Keratinocyte (primary cell): Measurements from ENCODE around the gene FZD1. TPM values are rescaled to one million over a fixed set of nuclear protein-coding genes. Genes with fewer than 3 reads are reported as not detected.

Experiments
- DNase-seq: peaks from one replicate; pipeline ENCODE4 v3.0.0-alpha.2; 2011; ENCODE audit warnings: low read depth, missing footprints, low spot score
- FAIRE-seq: peaks from 2 replicates; lab custom pipeline; 2011; peaks lifted over from hg19 to GRCh38; lab: Jason Lieb, UNC
- H2AFZ ChIP-seq: 2 replicates; pipeline ENCODE4 v1.6.0; 2012; ENCODE audit warnings: low read length, control low read depth, inconsistent platforms; ENCODE audit not compliant: control insufficient read depth
- H3K27ac ChIP-seq: 2 replicates; pipeline ENCODE4 v1.5.1; 2011; ENCODE audit warnings: low read length; ENCODE audit not compliant: control insufficient read depth, insufficient read depth
- H3K27me3 ChIP-seq: 3 replicates; pipeline ENCODE4 v1.6.0; 2011; ENCODE audit warnings: low read length; ENCODE audit not compliant: control insufficient read depth, insufficient read depth; ENCODE audit errors: extremely low read depth
- H3K36me3 ChIP-seq, 2 experiments: 2 replicates in 1 of 2; 3 replicates in 1 of 2; pipeline ENCODE4 v1.5.1; 2011; ENCODE audit warnings: low read length in 2 of 2, mild to moderate bottlenecking in 1 of 2; ENCODE audit not compliant: control insufficient read depth in 2 of 2, insufficient read depth in 2 of 2; ENCODE audit errors: extremely low read depth in 1 of 2
- H3K4me1 ChIP-seq: 3 replicates; pipeline ENCODE4 v1.5.1; 2011; ENCODE audit warnings: low read length; ENCODE audit not compliant: control insufficient read depth, insufficient read depth; ENCODE audit errors: extremely low read depth
- H3K4me2 ChIP-seq: 3 replicates; pipeline ENCODE4 v1.6.0; 2011; ENCODE audit warnings: low read depth, low read length; ENCODE audit not compliant: control insufficient read depth, insufficient read depth; ENCODE audit errors: extremely low read depth
- H3K4me3 ChIP-seq, 3 experiments: fragments of 200-600 bp in 1 of 3; sonication (generic) in 1 of 3; 2 replicates in 2 of 3; 3 replicates in 1 of 3; pipeline ENCODE4 v1.5.1; 2011 to 2016; ENCODE audit warnings: low read length in 3 of 3, mild to moderate bottlenecking in 3 of 3, control low read depth in 2 of 3, inconsistent platforms in 1 of 3, low read depth in 1 of 3, mixed read lengths in 1 of 3, mixed run types in 1 of 3, moderate library complexity in 1 of 3; ENCODE audit not compliant: control insufficient read depth in 2 of 3, insufficient read depth in 2 of 3; ENCODE audit errors: extremely low read depth in 1 of 3
- H3K79me2 ChIP-seq: 2 replicates; pipeline ENCODE4 v1.6.0; 2012; ENCODE audit warnings: low read length; ENCODE audit not compliant: control insufficient read depth, insufficient read depth
- H3K9ac ChIP-seq: 3 replicates; pipeline ENCODE4 v1.6.0; 2011; ENCODE audit warnings: low read length; ENCODE audit not compliant: control insufficient read depth, insufficient read depth; ENCODE audit errors: extremely low read depth
- H3K9me1 ChIP-seq: 3 replicates; pipeline ENCODE4 v1.6.0; 2011; ENCODE audit warnings: low read length; ENCODE audit not compliant: control insufficient read depth, insufficient read depth; ENCODE audit errors: extremely low read depth
- H3K9me3 ChIP-seq: 2 replicates; pipeline ENCODE4 v1.5.1; 2012; ENCODE audit warnings: low read depth, low read length; ENCODE audit not compliant: control insufficient read depth
- H4K20me1 ChIP-seq: 3 replicates; pipeline ENCODE4 v1.6.0; 2011; ENCODE audit warnings: low read length; ENCODE audit not compliant: control insufficient read depth, insufficient read depth; ENCODE audit errors: extremely low read depth
- CTCF ChIP-seq, 3 experiments: IDR thresholded peaks in 1 of 3; conservative IDR thresholded peaks in 1 of 3; optimal IDR thresholded peaks in 1 of 3; 2 replicates in 2 of 3; 3 replicates in 1 of 3; pipeline versions ENCODE3 to v1.5.1; 2011; ENCODE audit warnings: low read length in 3 of 3, mild to moderate bottlenecking in 3 of 3, moderate library complexity in 2 of 3, control low read depth in 1 of 3, inconsistent platforms in 1 of 3; ENCODE audit not compliant: insufficient read depth in 2 of 3; ENCODE audit errors: extremely low read depth in 1 of 3
- EZH2 ChIP-seq: IDR thresholded peaks from one replicate; pipeline ENCODE4 v1.6.1; 2012; ENCODE audit warnings: inconsistent platforms, mild to moderate bottlenecking, low read length, moderate library complexity
- dilution Hi-C: fragments of 300-500 bp; cut with MboI; formaldehyde crosslinking; loops from one replicate; pipeline ENCODE4 v1.7.0; 2020; ENCODE audit warnings: low sequenced_read_pairs; ENCODE audit not compliant: extremely low pct_ligation_motif_present
- polyA plus RNA-seq, 5 experiments: library from polyadenylated mRNA; depleted of rRNA in 3 of 5; stranded (reverse) in 3 of 5; stranded (forward) in 1 of 5; unstranded in 1 of 5; fragments of >200 nt; gene quantifications; 1 replicate in 1 of 5; 2 replicates in 3 of 5; 3 replicates in 1 of 5; pipeline versions ENCODE4 v1.2.1 to v1.2.3, GENCODE V29; 2011 to 2012; ENCODE audit warnings: missing spikeins in 2 of 5, low read depth in 1 of 5, low replicate concordance in 1 of 5

FZD1 gene
- polyA plus RNA-seq, 1 donor (not counting 4 experiments of a cell fraction or from before 2014, with no cell fraction given): 1.3 TPM

DNA sequence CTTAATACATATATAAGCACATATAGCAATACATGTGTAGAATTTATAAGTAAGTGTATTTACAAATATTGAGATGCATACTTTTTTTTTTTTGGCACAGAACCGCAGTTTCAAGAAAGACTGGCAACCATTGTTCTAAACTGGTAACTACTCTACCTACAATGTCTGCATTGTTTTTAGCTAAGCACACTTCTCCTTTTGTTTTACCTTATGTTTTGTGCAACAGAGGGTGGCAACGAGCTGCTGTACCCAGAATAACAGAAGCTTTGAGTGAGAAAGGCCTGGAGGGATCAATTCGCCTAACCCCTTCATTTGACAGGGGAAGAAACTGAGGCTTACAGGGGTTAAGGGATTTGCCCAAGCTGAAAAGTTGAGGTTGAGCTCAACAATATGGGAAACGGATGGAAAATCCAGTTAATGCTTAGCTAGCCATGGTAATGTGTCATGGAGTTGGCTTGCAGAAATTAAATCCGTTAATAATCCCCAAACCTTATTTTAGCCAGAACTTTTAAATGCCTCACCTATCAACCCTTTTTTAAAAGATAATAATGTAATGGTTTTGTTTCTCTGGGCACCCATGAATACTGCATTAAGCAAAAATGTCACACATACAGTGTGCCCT is 25.5 kb downstream of the FZD1 start:
- Histone ChIP-seq H3K27ac (no peak overlapping the region), H3K4me3 (no peak overlapping the region), H3K9me3 (no peaks in the 10 kb centered on the region), H3K9ac (no peak overlapping the region), H3K9me1 (no peaks in the 10 kb centered on the region), H3K4me1 (no peaks in the 10 kb centered on the region), H2AFZ (no peak overlapping the region), H3K79me2 (no peaks in the 10 kb centered on the region), H3K4me2 (no peak overlapping the region), H3K27me3 (no peaks in the 10 kb centered on the region), H3K36me3 (no peaks in the 10 kb centered on the region), H4K20me1 (no peaks in the 10 kb centered on the region)
- dilution Hi-C loops: no loop called here
- no peak for FAIRE-seq
- no peak for DNase-seq
- TF ChIP-seq EZH2 (no peak), CTCF (optimal IDR thresholded peaks at IDR 0.05 in 1 of 3, IDR thresholded peaks at IDR 0.05 in 1 of 3, conservative IDR thresholded peaks at IDR 0.05 in 1 of 3; ENCODE audit: extremely low read depth in 1 of 3, insufficient read depth in 2 of 3, low read length in 3 of 3) (no peak)

GRCh38 chr7:91291302-91291701 is 27.1 kb downstream of the FZD1 start:
- Histone ChIP-seq H4K20me1 (no peaks in the 10 kb centered on the region), H3K27me3 (no peaks in the 10 kb centered on the region), H3K9me3 (no peaks in the 10 kb centered on the region), H3K4me3 (no peak overlapping the region), H3K9ac (no peak overlapping the region), H3K4me1 (no peaks in the 10 kb centered on the region), H3K4me2 (no peak overlapping the region), H3K27ac (no peak overlapping the region), H3K79me2 (no peaks in the 10 kb centered on the region), H2AFZ (no peak overlapping the region), H3K9me1 (no peaks in the 10 kb centered on the region), H3K36me3 (no peaks in the 10 kb centered on the region)
- no peak for TF ChIP-seq EZH2
- no peak for TF ChIP-seq CTCF (optimal IDR thresholded peaks at IDR 0.05 in 1 of 3, IDR thresholded peaks at IDR 0.05 in 1 of 3, conservative IDR thresholded peaks at IDR 0.05 in 1 of 3; ENCODE audit: extremely low read depth in 1 of 3, insufficient read depth in 2 of 3, low read length in 3 of 3)
- DNase-seq (no peak), FAIRE-seq (no peak)
- dilution Hi-C loops: no loop called here
